Mammary epithelial cell (primary cell): ENCODE results near the gene FAM47E.

Source experiments
- CTCF ChIP-seq, 2 donors: IDR thresholded peaks in 1 of 2; conservative IDR thresholded peaks in 1 of 2; 2 replicates each; pipeline ENCODE4 v1.5.1; 2011 to 2012; ENCODE audit warnings: inconsistent platforms in 2 of 2, low read length in 2 of 2, mild to moderate bottlenecking in 2 of 2, control low read depth in 1 of 2, low read depth in 1 of 2; ENCODE audit not compliant: insufficient read depth in 1 of 2; ENCODE audit errors: extremely low read depth in 1 of 2
- EZH2 ChIP-seq: IDR thresholded peaks from 2 replicates; pipeline ENCODE4 v1.6.1; 2012; ENCODE audit warnings: low read length, inconsistent platforms, borderline replicate concordance

- no peak for TF ChIP-seq CTCF (conservative IDR thresholded peaks at IDR 0.05 in 1 of 2, IDR thresholded peaks at IDR 0.05 in 1 of 2; ENCODE audit: extremely low read depth in 1 of 2, insufficient read depth in 1 of 2, low read depth in 1 of 2, low read length in 2 of 2)
- no peak for TF ChIP-seq EZH2
These were observed 32.4 kb downstream of the FAM47E start for GRCh38 chr4:76283900-76284299.
